Keratinocyte (primary cell): ENCODE data around the gene ZDHHC4. TPM values are rescaled to one million over a fixed set of nuclear protein-coding genes. Genes with fewer than 3 reads are reported as not detected.
A peak's percentile ranks its signal among the peaks of the same experiment; 100 is the strongest.

Experiments
- DNase-seq: peaks from one replicate; pipeline ENCODE4 v3.0.0-alpha.2; 2011; ENCODE audit warnings: low read depth, missing footprints, low spot score
- FAIRE-seq: peaks from 2 replicates; lab custom pipeline; 2011; peaks lifted over from hg19 to GRCh38; lab: Jason Lieb, UNC
- H2AFZ ChIP-seq: 2 replicates; pipeline ENCODE4 v1.6.0; 2012; ENCODE audit warnings: low read length, control low read depth, inconsistent platforms; ENCODE audit not compliant: control insufficient read depth
- H3K27ac ChIP-seq: 2 replicates; pipeline ENCODE4 v1.5.1; 2011; ENCODE audit warnings: low read length; ENCODE audit not compliant: control insufficient read depth, insufficient read depth
- H3K27me3 ChIP-seq: 3 replicates; pipeline ENCODE4 v1.6.0; 2011; ENCODE audit warnings: low read length; ENCODE audit not compliant: control insufficient read depth, insufficient read depth; ENCODE audit errors: extremely low read depth
- H3K36me3 ChIP-seq, 2 experiments: 2 replicates in 1 of 2; 3 replicates in 1 of 2; pipeline ENCODE4 v1.5.1; 2011; ENCODE audit warnings: low read length in 2 of 2, mild to moderate bottlenecking in 1 of 2; ENCODE audit not compliant: control insufficient read depth in 2 of 2, insufficient read depth in 2 of 2; ENCODE audit errors: extremely low read depth in 1 of 2
- H3K4me1 ChIP-seq: 3 replicates; pipeline ENCODE4 v1.5.1; 2011; ENCODE audit warnings: low read length; ENCODE audit not compliant: control insufficient read depth, insufficient read depth; ENCODE audit errors: extremely low read depth
- H3K4me2 ChIP-seq: 3 replicates; pipeline ENCODE4 v1.6.0; 2011; ENCODE audit warnings: low read depth, low read length; ENCODE audit not compliant: control insufficient read depth, insufficient read depth; ENCODE audit errors: extremely low read depth
- H3K4me3 ChIP-seq, 3 experiments: fragments of 200-600 bp in 1 of 3; sonication (generic) in 1 of 3; 2 replicates in 2 of 3; 3 replicates in 1 of 3; pipeline ENCODE4 v1.5.1; 2011 to 2016; ENCODE audit warnings: low read length in 3 of 3, mild to moderate bottlenecking in 3 of 3, control low read depth in 2 of 3, inconsistent platforms in 1 of 3, low read depth in 1 of 3, mixed read lengths in 1 of 3, mixed run types in 1 of 3, moderate library complexity in 1 of 3; ENCODE audit not compliant: control insufficient read depth in 2 of 3, insufficient read depth in 2 of 3; ENCODE audit errors: extremely low read depth in 1 of 3
- H3K79me2 ChIP-seq: 2 replicates; pipeline ENCODE4 v1.6.0; 2012; ENCODE audit warnings: low read length; ENCODE audit not compliant: control insufficient read depth, insufficient read depth
- H3K9ac ChIP-seq: 3 replicates; pipeline ENCODE4 v1.6.0; 2011; ENCODE audit warnings: low read length; ENCODE audit not compliant: control insufficient read depth, insufficient read depth; ENCODE audit errors: extremely low read depth
- H3K9me1 ChIP-seq: 3 replicates; pipeline ENCODE4 v1.6.0; 2011; ENCODE audit warnings: low read length; ENCODE audit not compliant: control insufficient read depth, insufficient read depth; ENCODE audit errors: extremely low read depth
- H3K9me3 ChIP-seq: 2 replicates; pipeline ENCODE4 v1.5.1; 2012; ENCODE audit warnings: low read depth, low read length; ENCODE audit not compliant: control insufficient read depth
- H4K20me1 ChIP-seq: 3 replicates; pipeline ENCODE4 v1.6.0; 2011; ENCODE audit warnings: low read length; ENCODE audit not compliant: control insufficient read depth, insufficient read depth; ENCODE audit errors: extremely low read depth
- EZH2 ChIP-seq: IDR thresholded peaks from one replicate; pipeline ENCODE4 v1.6.1; 2012; ENCODE audit warnings: inconsistent platforms, mild to moderate bottlenecking, low read length, moderate library complexity
- dilution Hi-C: fragments of 300-500 bp; cut with MboI; formaldehyde crosslinking; loops from one replicate; pipeline ENCODE4 v1.7.0; 2020; ENCODE audit warnings: low sequenced_read_pairs; ENCODE audit not compliant: extremely low pct_ligation_motif_present
- polyA plus RNA-seq, 5 experiments: library from polyadenylated mRNA; depleted of rRNA in 3 of 5; stranded (reverse) in 3 of 5; stranded (forward) in 1 of 5; unstranded in 1 of 5; fragments of >200 nt; gene quantifications; 1 replicate in 1 of 5; 2 replicates in 3 of 5; 3 replicates in 1 of 5; pipeline versions ENCODE4 v1.2.1 to v1.2.3, GENCODE V29; 2011 to 2012; ENCODE audit warnings: missing spikeins in 2 of 5, low read depth in 1 of 5, low replicate concordance in 1 of 5
- TF ChIP-seq, protein P1 (sequence below), 3 experiments: IDR thresholded peaks in 1 of 3; conservative IDR thresholded peaks in 1 of 3; optimal IDR thresholded peaks in 1 of 3; 2 replicates in 2 of 3; 3 replicates in 1 of 3; pipeline versions ENCODE3 to v1.5.1; 2011; ENCODE audit warnings: low read length in 3 of 3, mild to moderate bottlenecking in 3 of 3, moderate library complexity in 2 of 3, control low read depth in 1 of 3, inconsistent platforms in 1 of 3; ENCODE audit not compliant: insufficient read depth in 2 of 3; ENCODE audit errors: extremely low read depth in 1 of 3

The ZDHHC4 gene
- polyA plus RNA-seq, 1 donor (not counting 4 experiments of a cell fraction or from before 2014, with no cell fraction given) = 50.7 TPM

DNA sequence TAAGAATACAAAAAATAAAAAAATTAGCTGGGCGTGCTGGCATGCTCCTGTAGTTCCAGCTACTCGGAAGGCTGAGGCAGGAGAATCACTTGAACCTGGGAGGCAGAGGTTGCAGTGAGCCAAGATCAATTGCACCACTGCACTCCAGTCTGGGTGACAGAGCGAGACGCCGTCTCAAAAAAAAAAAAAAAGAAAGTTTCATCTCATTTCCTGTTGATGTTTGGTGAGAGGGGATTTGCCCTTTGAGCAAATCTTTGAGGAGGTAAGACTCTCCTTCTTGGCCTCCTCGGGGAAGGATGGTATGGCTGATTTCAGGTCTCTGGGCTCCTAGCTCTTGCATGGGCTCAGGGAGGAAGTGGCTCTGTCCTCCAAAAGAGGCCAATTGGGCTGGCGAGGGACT lies 22.4 kb upstream of the ZDHHC4 start:
- Histone ChIP-seq H3K9ac (no peak overlapping the region), H3K4me3 (no peak overlapping the region), H3K36me3 (no peaks in the 10 kb centered on the region), H3K9me3 (no peaks in the 10 kb centered on the region), H4K20me1 (no peaks in the 10 kb centered on the region), H3K9me1 (no peaks in the 10 kb centered on the region), H3K4me1 (no peaks in the 10 kb centered on the region), H2AFZ (no peak overlapping the region), H3K79me2 (no peaks in the 10 kb centered on the region), H3K4me2 (no peak overlapping the region), H3K27me3 (no peaks in the 10 kb centered on the region), H3K27ac (no peak overlapping the region)
- TF ChIP-seq, protein P1, sequence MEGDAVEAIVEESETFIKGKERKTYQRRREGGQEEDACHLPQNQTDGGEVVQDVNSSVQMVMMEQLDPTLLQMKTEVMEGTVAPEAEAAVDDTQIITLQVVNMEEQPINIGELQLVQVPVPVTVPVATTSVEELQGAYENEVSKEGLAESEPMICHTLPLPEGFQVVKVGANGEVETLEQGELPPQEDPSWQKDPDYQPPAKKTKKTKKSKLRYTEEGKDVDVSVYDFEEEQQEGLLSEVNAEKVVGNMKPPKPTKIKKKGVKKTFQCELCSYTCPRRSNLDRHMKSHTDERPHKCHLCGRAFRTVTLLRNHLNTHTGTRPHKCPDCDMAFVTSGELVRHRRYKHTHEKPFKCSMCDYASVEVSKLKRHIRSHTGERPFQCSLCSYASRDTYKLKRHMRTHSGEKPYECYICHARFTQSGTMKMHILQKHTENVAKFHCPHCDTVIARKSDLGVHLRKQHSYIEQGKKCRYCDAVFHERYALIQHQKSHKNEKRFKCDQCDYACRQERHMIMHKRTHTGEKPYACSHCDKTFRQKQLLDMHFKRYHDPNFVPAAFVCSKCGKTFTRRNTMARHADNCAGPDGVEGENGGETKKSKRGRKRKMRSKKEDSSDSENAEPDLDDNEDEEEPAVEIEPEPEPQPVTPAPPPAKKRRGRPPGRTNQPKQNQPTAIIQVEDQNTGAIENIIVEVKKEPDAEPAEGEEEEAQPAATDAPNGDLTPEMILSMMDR (optimal IDR thresholded peaks at IDR 0.05 in 1 of 3, IDR thresholded peaks at IDR 0.05 in 1 of 3, conservative IDR thresholded peaks at IDR 0.05 in 1 of 3; ENCODE audit: extremely low read depth in 1 of 3, insufficient read depth in 2 of 3, low read length in 3 of 3) = no peak
- TF ChIP-seq EZH2 = no peak
- dilution Hi-C loops = no loop called here
- FAIRE-seq (no peak), DNase-seq (no peak)

DNA sequence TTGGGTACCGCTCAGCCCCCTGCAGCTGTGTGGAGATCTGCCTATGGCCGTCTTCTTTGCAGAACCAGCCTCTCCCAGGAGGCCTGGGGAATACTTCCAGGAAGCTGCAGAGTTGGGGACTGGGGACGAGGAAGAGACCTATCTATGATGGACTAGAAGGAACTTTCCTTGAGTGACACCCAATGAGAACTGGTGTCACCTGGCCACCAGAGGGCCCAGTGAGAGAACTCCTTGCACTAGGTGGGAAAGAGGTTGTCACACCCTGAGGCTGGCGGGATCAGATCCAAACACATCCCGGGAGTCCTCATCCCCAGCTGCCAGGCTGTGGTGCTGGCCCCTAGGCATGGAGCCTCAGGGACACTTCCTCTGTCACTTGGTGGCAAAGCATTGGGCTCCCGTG lies 21.1 kb upstream of the ZDHHC4 start:
- DNase-seq = no peak
- no peaks in the 10 kb centered on the region for H3K79me2 ChIP-seq
- no peaks in the 10 kb centered on the region for H3K9me3 ChIP-seq
- H3K9me1 ChIP-seq = no peaks in the 10 kb centered on the region
- no peaks in the 10 kb centered on the region for H3K36me3 ChIP-seq
- no peak for FAIRE-seq
- no peak overlapping the region for H3K27ac ChIP-seq
- no peaks in the 10 kb centered on the region for H3K27me3 ChIP-seq
- TF ChIP-seq, protein P1 (optimal IDR thresholded peaks at IDR 0.05 in 1 of 3, IDR thresholded peaks at IDR 0.05 in 1 of 3, conservative IDR thresholded peaks at IDR 0.05 in 1 of 3; ENCODE audit: extremely low read depth in 1 of 3, insufficient read depth in 2 of 3, low read length in 3 of 3) = peak; percentile 14 to 42 (median 19)
- TF ChIP-seq EZH2 = no peak
- H3K4me2 ChIP-seq = no peak overlapping the region
- no peak overlapping the region for H3K4me3 ChIP-seq
- H2AFZ ChIP-seq = no peak overlapping the region
- H3K9ac ChIP-seq = no peak overlapping the region
- H3K4me1 ChIP-seq = no peaks in the 10 kb centered on the region
- no peaks in the 10 kb centered on the region for H4K20me1 ChIP-seq
- dilution Hi-C loops = no loop called here
